OCI-LY3 (cell line): ENCODE data around the gene ATP11B.
A peak's percentile ranks its signal among the peaks of the same experiment; 100 is the strongest.

Source experiments
- H2AFZ ChIP-seq: fragments of 200-600, 300-600 bp; shearing (Covaris generic); 2 replicates; pipeline ENCODE4 v1.6.0; 2014; ENCODE audit warnings: antibody characterized with exemption, low read depth, low read length
- H3K27ac ChIP-seq: fragments of 200-600, 300-600 bp; sonication (generic); 2 replicates; pipeline ENCODE4 v1.5.1; 2014; ENCODE audit warnings: mild to moderate bottlenecking, low read length, moderate library complexity, mixed read lengths
- H3K27me3 ChIP-seq: fragments of 200-600, 300-600 bp; sonication (generic); 2 replicates; pipeline ENCODE4 v1.6.1; 2014; ENCODE audit warnings: low read depth, low read length, mixed read lengths
- H3K36me3 ChIP-seq: fragments of 200-600, 300-600 bp; sonication (generic); replicated peaks from 2 replicates; pipeline ENCODE3; 2014; ENCODE audit warnings: low read depth, low read length, mixed read lengths
- H3K4me1 ChIP-seq: fragments of 300-600, 200-600 bp; sonication (generic); 2 replicates; pipeline ENCODE4 v1.6.1; 2014; ENCODE audit warnings: low read length, mixed read lengths
- H3K4me2 ChIP-seq: fragments of 200-600, 300-600 bp; sonication (generic); 2 replicates; pipeline ENCODE4 v1.6.1; 2014; ENCODE audit warnings: low read length, mixed read lengths
- H3K4me3 ChIP-seq: fragments of 300-600, 200-600 bp; sonication (generic); 2 replicates; pipeline ENCODE4 v1.5.1; 2014; ENCODE audit warnings: antibody characterized with exemption, mild to moderate bottlenecking, low read length, moderate library complexity
- H3K79me2 ChIP-seq: fragments of 300-600, 200-600 bp; shearing (Covaris generic); 2 replicates; pipeline ENCODE4 v1.6.1; 2014; ENCODE audit warnings: mild to moderate bottlenecking, low read length, mixed read lengths
- H3K9ac ChIP-seq: fragments of 300-600, 200-600 bp; shearing (Covaris generic); 2 replicates; pipeline ENCODE4 v1.6.0; 2014; ENCODE audit warnings: mild to moderate bottlenecking, low read length, moderate library complexity
- H3K9me3 ChIP-seq: fragments of 200-600, 300-600 bp; shearing (Covaris generic); 2 replicates; pipeline ENCODE4 v1.6.1; 2014; ENCODE audit warnings: low read length, mixed read lengths; ENCODE audit not compliant: insufficient read depth
- H4K20me1 ChIP-seq: fragments of 200-600, 300-600 bp; sonication (generic); 2 replicates; pipeline ENCODE4 v1.6.1; 2016; ENCODE audit warnings: low read length, mixed read lengths; ENCODE audit not compliant: insufficient read depth
- CTCF ChIP-seq: fragments of 200-600, 300-600 bp; sonication (generic); IDR thresholded peaks from 2 replicates; pipeline ENCODE4 v1.5.1; 2014; ENCODE audit warnings: antibody characterized with exemption, low read length, low read depth
- EZH2phosphoT487 ChIP-seq: fragments of 200-600 bp; shearing (Covaris generic); IDR thresholded peaks from 2 replicates; pipeline ENCODE4 v1.6.1; 2018; ENCODE audit warnings: antibody characterized with exemption, mixed run types, low read depth

ATP11B gene

DNA sequence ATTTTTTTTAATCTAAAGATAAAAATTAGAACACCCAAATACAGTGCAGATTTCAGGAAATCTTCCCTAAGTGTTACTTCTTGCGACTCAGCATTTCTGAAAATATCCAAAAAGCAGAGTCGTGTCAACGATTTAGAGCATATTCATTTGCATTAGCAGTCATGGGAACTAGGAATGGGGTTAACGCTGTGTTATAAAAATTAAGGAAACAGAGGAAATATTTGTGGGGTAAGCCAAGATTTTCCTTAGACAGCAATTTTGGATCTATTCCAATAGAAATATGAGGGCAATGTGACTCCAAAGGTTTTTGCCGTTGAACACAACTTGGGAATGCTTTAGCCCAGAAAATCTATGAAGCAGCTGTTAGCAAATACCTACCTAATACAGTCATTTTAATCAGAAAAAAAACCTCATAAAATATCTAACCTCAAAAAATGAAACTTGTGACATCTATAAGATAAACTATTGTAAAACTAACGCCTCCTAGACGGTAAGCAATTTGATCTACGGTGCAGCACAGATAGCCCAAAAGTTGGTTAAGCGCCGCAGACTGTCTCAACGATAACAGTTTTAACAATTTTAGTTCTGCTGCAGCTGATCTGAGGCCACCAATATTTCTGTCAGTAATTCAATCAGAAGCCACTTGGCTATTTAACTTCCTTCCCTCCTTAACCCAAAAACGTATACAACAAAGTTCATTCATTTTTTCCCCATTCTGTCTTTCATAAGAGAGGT is 5.8 kb upstream of the ATP11B start:
- H3K9me3 ChIP-seq = no peaks in the 10 kb centered on the region
- H3K36me3 ChIP-seq = no peaks in the 10 kb centered on the region
- no peak overlapping the region for H3K9ac ChIP-seq
- H3K4me1 ChIP-seq = peaks cover 27% of the 10 kb centered on the region
- H3K79me2 ChIP-seq = no peaks in the 10 kb centered on the region
- peak overlapping the region; percentile 52 for H3K4me2 ChIP-seq
- no peak overlapping the region for H2AFZ ChIP-seq
- H4K20me1 ChIP-seq = no peaks in the 10 kb centered on the region
- TF ChIP-seq EZH2phosphoT487 (no peak), CTCF (no peak)
- 0 out of 2 replicates have a peak overlapping the region, but pooled peaks have one; percentile 21 for H3K4me3 ChIP-seq
- 0 out of 2 replicates have a peak, but pooled peaks cover 5% of the 10 kb centered on the region for H3K27me3 ChIP-seq
- H3K27ac ChIP-seq = no peak overlapping the region

DNA sequence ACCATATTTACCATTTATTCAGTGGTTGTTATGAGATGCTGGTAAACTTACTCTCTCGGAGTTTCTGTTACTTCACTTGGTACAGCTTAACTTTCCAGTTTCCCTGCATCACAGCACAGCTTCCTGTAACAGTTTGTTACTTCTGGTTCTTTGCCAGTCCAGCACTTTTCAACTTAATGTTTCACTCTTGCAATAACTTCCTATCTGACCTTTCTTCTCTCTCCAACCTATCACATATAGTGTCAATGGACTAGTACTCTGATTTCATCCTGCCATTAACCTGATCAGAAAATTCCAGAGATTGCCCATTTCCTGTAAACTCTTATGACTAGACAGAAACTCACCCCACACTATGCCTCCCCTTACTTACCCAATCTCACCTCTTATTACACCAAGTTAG is 3.9 kb upstream of the ATP11B start:
- Histone ChIP-seq H3K9me3 (no peaks in the 10 kb centered on the region), H3K4me2 (peak overlapping the region; percentile 52), H3K36me3 (no peaks in the 10 kb centered on the region), H2AFZ (peak overlapping the region; percentile 35; the same call in 1 of the 2 replicates), H3K4me3 (peak overlapping the region; percentile 15; the same call in 1 of the 2 replicates), H3K4me1 (peaks cover 27% of the 10 kb centered on the region), H3K27me3 (no peaks in the 10 kb centered on the region), H4K20me1 (no peaks in the 10 kb centered on the region), H3K79me2 (peaks cover 9% of the 10 kb centered on the region), H3K27ac (no peak overlapping the region), H3K9ac (no peak overlapping the region)
- TF ChIP-seq CTCF (no peak), EZH2phosphoT487 (no peak)

DNA sequence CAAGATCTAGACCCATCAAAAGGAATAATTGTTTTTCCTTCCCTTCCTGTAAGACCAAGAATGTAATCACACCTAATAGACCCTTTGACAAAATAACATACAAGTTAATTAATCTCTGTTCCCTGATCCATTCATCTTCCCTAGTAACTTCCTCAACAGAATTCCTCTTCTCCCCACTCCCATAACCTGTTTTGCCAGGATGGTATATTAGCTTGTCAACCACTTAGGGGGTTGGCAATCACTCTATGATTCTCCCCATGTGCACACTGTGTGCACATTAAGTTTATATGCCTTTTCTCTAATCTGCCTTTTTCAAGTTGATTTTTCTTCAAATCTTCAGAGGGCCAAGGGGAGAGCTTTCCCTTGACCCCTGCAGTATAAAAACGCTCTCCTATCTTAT is 2.7 kb upstream of the ATP11B start:
- Histone ChIP-seq H3K36me3 (no peaks in the 10 kb centered on the region), H3K4me2 (no peak overlapping the region), H3K4me1 (peaks cover 35% of the 10 kb centered on the region), H3K79me2 (peaks cover 22% of the 10 kb centered on the region), H3K9ac (no peak overlapping the region), H2AFZ (no peak overlapping the region), H3K27ac (no peak overlapping the region), H3K9me3 (no peaks in the 10 kb centered on the region), H3K27me3 (no peaks in the 10 kb centered on the region), H4K20me1 (no peaks in the 10 kb centered on the region), H3K4me3 (no peak overlapping the region)
- TF ChIP-seq CTCF (no peak), EZH2phosphoT487 (no peak)

GRCh38 chr3:182793663-182794454 is 555 bp downstream of the ATP11B start:
- peak overlapping the region; percentile 43; the same call in 1 of the 2 replicates for H2AFZ ChIP-seq
- H3K27ac ChIP-seq = peak overlapping the region; percentile 61
- H3K27me3 ChIP-seq = no peaks in the 10 kb centered on the region
- no peaks in the 10 kb centered on the region for H3K9me3 ChIP-seq
- no peak for TF ChIP-seq EZH2phosphoT487
- TF ChIP-seq CTCF = no peak
- peak overlapping the region; percentile 87 for H3K4me2 ChIP-seq
- peaks cover 25% of the 10 kb centered on the region for H3K4me1 ChIP-seq
- peak overlapping the region; percentile 87 for H3K4me3 ChIP-seq
- H4K20me1 ChIP-seq = peaks cover 9% of the 10 kb centered on the region; the same call in 1 of the 2 replicates
- H3K9ac ChIP-seq = peak overlapping the region; percentile 89
- H3K79me2 ChIP-seq = peaks cover 52% of the 10 kb centered on the region
- no peaks in the 10 kb centered on the region for H3K36me3 ChIP-seq
